ENCODE data around the gene SYT3. TPM values are rescaled to one million over a fixed set of nuclear protein-coding genes. Genes with fewer than 3 reads are reported as not detected.

SYT3 gene
- total RNA-seq, 1 donor from 2014 or later = not detected

DNA sequence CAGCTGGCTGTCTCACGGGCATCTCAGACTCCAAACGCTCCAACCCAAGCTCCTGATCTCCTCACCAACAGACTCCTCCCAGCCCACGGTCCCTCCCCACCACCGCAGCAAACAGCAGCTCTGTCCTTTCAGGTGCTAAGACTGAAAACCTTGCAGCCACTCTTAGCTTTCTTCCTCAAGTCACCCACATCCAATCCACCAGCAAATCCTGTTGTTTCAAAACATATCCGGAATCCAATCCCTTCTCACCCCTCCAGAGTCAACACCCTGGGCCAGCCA is 30.4 kb upstream of the SYT3 start:
- H3K4me3 ChIP-seq (ENCODE audit: low read length in 3 of 3) = no peak overlapping the region
- no peaks in the 10 kb centered on the region for H3K4me1 ChIP-seq (ENCODE audit: control insufficient read depth in 3 of 3, insufficient read depth in 3 of 3, low read length in 3 of 3)
- no peak overlapping the region for H3K27ac ChIP-seq (ENCODE audit: low read depth, low read length)
- H3K9ac ChIP-seq (ENCODE audit: low read depth in 1 of 3, low read length in 3 of 3) = no peak overlapping the region
- peaks cover 29 to 62% (median 53%) of the 10 kb centered on the region in 3 donors for H3K27me3 ChIP-seq (ENCODE audit: control insufficient read depth in 3 of 3, insufficient read depth in 3 of 3, low read length in 3 of 3)
- no peaks in the 10 kb centered on the region for H3K9me3 ChIP-seq (ENCODE audit: control insufficient read depth in 3 of 3, low read length in 3 of 3)
- no peaks in the 10 kb centered on the region for H3K36me3 ChIP-seq (ENCODE audit: control insufficient read depth in 3 of 3, insufficient read depth in 3 of 3, low read length in 3 of 3)

DNA sequence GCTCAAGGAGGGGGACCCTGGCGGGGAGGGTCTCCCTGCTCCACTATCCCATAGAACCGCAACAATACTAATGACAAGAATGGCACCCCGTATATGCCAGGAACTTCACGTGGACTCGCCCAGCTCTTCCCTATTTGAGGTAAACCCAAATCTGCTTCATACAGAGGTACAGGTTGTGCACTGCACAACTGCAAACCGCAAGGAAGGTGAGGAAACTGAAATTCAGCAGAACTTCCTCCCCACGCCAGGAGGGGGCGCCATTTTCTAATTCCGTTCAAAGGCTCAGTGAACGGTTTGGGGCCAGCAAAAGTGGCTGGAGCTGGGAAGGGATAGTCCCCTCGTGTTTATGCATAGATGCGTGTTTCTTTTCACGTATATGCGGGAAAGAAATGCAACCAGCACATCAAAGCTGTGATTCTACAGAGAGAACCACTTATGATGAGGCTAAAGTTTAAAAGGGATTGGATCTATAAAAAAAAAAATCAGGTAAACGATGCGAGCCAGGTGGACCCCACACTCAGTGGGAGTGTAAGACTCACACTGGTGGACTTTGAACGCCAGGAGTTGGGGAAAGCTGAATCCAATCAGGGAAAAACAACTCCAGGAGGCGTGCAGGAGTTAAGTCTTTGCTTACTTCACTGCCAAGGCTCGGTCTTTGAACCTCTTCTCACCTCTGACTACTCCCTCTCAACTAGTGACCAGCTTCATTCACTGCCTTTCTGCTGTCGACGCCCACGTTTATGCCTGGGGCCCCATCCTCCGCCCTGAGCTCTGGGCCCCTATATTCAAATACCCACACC is 29.8 kb upstream of the SYT3 start:
- H3K4me3 ChIP-seq (ENCODE audit: low read length in 3 of 3) = no peak overlapping the region
- H3K9ac ChIP-seq (ENCODE audit: low read depth in 1 of 3, low read length in 3 of 3) = no peak overlapping the region
- no peak overlapping the region for H3K27ac ChIP-seq (ENCODE audit: low read depth, low read length)
- no peaks in the 10 kb centered on the region for H3K9me3 ChIP-seq (ENCODE audit: control insufficient read depth in 3 of 3, low read length in 3 of 3)
- no peaks in the 10 kb centered on the region for H3K36me3 ChIP-seq (ENCODE audit: control insufficient read depth in 3 of 3, insufficient read depth in 3 of 3, low read length in 3 of 3)
- no peaks in the 10 kb centered on the region for H3K4me1 ChIP-seq (ENCODE audit: control insufficient read depth in 3 of 3, insufficient read depth in 3 of 3, low read length in 3 of 3)
- peaks cover 29 to 62% (median 53%) of the 10 kb centered on the region in 3 donors for H3K27me3 ChIP-seq (ENCODE audit: control insufficient read depth in 3 of 3, insufficient read depth in 3 of 3, low read length in 3 of 3)

DNA sequence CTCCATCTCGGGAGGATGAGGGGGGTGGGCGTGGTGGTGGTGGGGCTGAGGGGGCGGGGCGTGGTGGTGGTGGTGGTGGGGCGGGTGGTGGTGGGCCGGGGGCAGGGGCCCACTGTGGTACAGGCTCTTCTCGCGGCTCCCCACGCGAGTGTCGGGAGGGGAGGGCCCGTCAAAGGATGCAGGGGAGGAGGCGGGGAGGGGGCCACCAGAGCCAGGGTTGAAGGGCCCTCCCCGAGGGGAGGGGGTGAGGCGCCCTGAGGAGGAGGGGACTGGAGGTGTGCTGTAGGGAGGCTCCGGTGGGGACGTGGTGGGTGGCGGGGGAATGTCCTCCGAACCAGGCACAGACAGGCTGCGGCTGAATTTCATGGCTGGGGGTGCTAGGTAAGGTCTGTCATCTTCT is 29.2 kb upstream of the SYT3 start:
- H3K27ac ChIP-seq (ENCODE audit: low read depth, low read length) = no peak overlapping the region
- no peak overlapping the region for H3K4me3 ChIP-seq (ENCODE audit: low read length in 3 of 3)
- no peaks in the 10 kb centered on the region for H3K36me3 ChIP-seq (ENCODE audit: control insufficient read depth in 3 of 3, insufficient read depth in 3 of 3, low read length in 3 of 3)
- H3K9me3 ChIP-seq (ENCODE audit: control insufficient read depth in 3 of 3, low read length in 3 of 3) = no peaks in the 10 kb centered on the region
- no peak overlapping the region for H3K9ac ChIP-seq (ENCODE audit: low read depth in 1 of 3, low read length in 3 of 3)
- H3K4me1 ChIP-seq (ENCODE audit: control insufficient read depth in 3 of 3, insufficient read depth in 3 of 3, low read length in 3 of 3) = no peaks in the 10 kb centered on the region
- peaks cover 26 to 65% (median 52%) of the 10 kb centered on the region in 3 donors for H3K27me3 ChIP-seq (ENCODE audit: control insufficient read depth in 3 of 3, insufficient read depth in 3 of 3, low read length in 3 of 3)

DNA sequence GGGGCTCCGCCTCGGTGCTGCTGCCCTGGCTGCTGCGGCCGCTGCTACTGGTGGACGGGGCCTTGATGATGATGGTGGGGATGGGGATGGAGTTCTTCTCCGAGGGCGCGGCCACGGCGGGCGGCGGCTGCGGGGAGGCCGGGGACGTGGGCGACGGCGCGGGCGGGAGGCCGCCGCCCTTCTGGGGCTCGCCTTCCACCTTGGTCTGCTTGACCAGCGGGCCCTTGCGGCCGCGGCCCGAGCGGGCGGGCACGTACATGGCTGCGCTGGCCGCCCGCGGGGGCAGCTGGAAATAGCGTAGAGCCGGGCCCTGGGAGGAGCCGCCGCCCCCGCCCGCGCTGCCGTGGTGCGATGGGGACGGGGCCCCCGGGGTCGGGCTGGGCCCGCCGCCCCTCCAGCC is 28.7 kb upstream of the SYT3 start:
- Histone ChIP-seq H3K36me3 (ENCODE audit: control insufficient read depth in 3 of 3, insufficient read depth in 3 of 3, low read length in 3 of 3) (no peaks in the 10 kb centered on the region), H3K27me3 (ENCODE audit: control insufficient read depth in 3 of 3, insufficient read depth in 3 of 3, low read length in 3 of 3) (peaks cover 26 to 64% (median 50%) of the 10 kb centered on the region in 3 donors), H3K9me3 (ENCODE audit: control insufficient read depth in 3 of 3, low read length in 3 of 3) (no peaks in the 10 kb centered on the region), H3K27ac (ENCODE audit: low read depth, low read length) (no peak overlapping the region), H3K4me1 (ENCODE audit: control insufficient read depth in 3 of 3, insufficient read depth in 3 of 3, low read length in 3 of 3) (no peaks in the 10 kb centered on the region), H3K4me3 (ENCODE audit: low read length in 3 of 3) (no peak overlapping the region), H3K9ac (ENCODE audit: low read depth in 1 of 3, low read length in 3 of 3) (no peak overlapping the region)

DNA sequence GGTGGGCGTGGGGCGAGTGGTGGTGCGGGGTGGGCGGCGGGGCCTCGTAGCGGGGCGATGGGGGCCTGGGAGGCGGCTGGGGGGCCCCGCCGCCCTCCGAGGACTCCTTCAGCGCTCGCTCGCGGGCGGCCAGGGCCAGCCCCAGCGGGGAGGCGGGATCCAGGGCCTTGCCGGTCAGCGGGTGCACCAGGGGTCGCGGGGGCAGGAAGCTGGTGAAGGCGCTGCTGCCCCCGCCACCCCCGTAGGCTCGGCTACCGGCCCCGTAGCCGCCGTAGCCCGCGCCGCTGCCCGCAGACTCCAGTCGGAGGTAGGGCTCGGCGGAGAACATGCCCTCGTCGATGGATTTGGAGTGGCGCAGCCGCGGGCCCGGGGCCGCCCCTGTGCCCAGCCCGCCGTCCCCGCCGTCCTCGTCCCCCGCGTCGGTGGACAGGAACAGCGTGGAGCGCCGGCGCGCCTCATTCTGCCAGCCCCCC is 28.1 kb upstream of the SYT3 start:
- H3K36me3 ChIP-seq (ENCODE audit: control insufficient read depth in 3 of 3, insufficient read depth in 3 of 3, low read length in 3 of 3) = no peaks in the 10 kb centered on the region
- H3K4me3 ChIP-seq (ENCODE audit: low read length in 3 of 3) = no peak overlapping the region
- no peak overlapping the region for H3K9ac ChIP-seq (ENCODE audit: low read depth in 1 of 3, low read length in 3 of 3)
- no peak overlapping the region for H3K27ac ChIP-seq (ENCODE audit: low read depth, low read length)
- peaks cover 30 to 58% (median 52%) of the 10 kb centered on the region in 3 donors for H3K27me3 ChIP-seq (ENCODE audit: control insufficient read depth in 3 of 3, insufficient read depth in 3 of 3, low read length in 3 of 3)
- H3K9me3 ChIP-seq (ENCODE audit: control insufficient read depth in 3 of 3, low read length in 3 of 3) = no peaks in the 10 kb centered on the region
- H3K4me1 ChIP-seq (ENCODE audit: control insufficient read depth in 3 of 3, insufficient read depth in 3 of 3, low read length in 3 of 3) = no peaks in the 10 kb centered on the region

DNA sequence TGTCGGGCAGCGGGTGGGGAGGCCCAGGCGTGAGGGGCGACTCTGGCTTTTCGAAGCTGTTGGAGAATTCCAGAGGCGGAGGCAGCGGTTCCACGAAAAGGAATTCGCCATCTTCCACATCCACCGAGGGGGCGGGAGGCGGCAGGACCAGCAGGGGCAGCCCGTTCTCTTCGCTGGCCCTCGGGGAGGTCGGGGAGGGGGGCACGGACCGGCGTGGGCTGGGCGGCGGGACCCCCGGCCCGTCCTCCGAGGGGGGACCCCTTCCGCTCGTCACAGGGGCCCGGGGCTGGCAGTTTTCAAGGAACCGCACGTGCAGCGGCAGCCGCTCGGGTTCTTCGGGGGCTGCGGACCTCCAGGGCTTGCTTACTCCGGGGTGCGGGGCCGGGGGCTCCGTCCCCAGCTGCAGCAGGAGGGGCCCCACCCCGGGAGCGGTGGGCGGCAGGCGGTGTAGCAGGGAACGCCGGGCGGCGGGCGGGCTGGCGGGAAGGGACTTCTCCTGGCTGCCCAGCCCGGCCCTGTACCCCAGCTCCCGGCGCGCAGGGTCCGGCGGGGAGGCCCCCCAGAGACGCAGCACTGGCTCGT is 27.6 kb upstream of the SYT3 start:
- H3K36me3 ChIP-seq (ENCODE audit: control insufficient read depth in 3 of 3, insufficient read depth in 3 of 3, low read length in 3 of 3) = no peaks in the 10 kb centered on the region
- no peaks in the 10 kb centered on the region for H3K9me3 ChIP-seq (ENCODE audit: control insufficient read depth in 3 of 3, low read length in 3 of 3)
- no peak overlapping the region for H3K27ac ChIP-seq (ENCODE audit: low read depth, low read length)
- H3K9ac ChIP-seq (ENCODE audit: low read depth in 1 of 3, low read length in 3 of 3) = no peak overlapping the region
- H3K27me3 ChIP-seq (ENCODE audit: control insufficient read depth in 3 of 3, insufficient read depth in 3 of 3, low read length in 3 of 3) = peaks cover 31 to 56% (median 54%) of the 10 kb centered on the region in 3 donors
- no peak overlapping the region for H3K4me3 ChIP-seq (ENCODE audit: low read length in 3 of 3)
- H3K4me1 ChIP-seq (ENCODE audit: control insufficient read depth in 3 of 3, insufficient read depth in 3 of 3, low read length in 3 of 3) = no peaks in the 10 kb centered on the region

DNA sequence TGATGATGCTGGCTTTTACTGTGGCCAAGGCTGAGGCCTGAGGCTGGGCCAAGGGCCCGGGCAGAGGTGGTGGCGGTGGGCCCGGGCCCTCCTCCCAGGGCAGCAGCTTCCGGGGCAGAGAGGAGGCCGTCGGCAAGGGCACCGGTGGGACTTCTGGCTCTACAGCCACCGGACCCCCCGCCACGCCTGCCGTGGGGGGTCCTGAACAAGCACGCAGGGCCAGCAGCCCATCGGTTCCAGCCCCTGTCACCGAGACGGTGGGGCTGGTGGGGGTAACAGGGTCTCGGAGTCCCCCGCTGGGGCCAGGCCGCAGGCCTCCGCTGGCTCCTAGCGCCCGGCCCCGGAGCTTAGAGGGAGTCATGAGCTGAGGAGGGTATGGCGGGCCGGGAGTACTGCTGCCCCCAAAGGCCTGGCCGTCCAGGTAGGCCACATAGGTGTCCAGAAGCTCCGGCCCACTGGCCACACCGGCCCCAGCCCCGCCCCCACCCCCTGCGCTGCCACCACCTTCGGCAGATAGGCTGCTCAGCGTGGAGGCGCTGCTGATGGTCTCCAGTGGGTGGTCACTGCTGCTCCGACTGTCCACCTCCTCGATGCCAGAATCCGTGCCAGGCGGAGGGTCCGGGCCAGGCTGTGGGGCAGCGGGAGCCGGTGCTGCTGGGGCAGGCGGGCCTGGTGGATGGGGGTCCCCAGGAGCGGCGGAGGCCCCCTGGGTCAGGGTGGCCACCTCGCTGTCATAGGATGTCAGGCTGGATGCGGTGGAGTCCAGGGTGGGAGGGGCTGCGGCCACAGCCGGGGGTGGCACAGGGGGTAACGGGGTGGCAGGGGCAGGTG is 26.9 kb upstream of the SYT3 start:
- Histone ChIP-seq H3K4me3 (ENCODE audit: low read length in 3 of 3) (no peak overlapping the region), H3K4me1 (ENCODE audit: control insufficient read depth in 3 of 3, insufficient read depth in 3 of 3, low read length in 3 of 3) (no peaks in the 10 kb centered on the region), H3K9ac (ENCODE audit: low read depth in 1 of 3, low read length in 3 of 3) (no peak overlapping the region), H3K9me3 (ENCODE audit: control insufficient read depth in 3 of 3, low read length in 3 of 3) (no peaks in the 10 kb centered on the region), H3K27me3 (ENCODE audit: control insufficient read depth in 3 of 3, insufficient read depth in 3 of 3, low read length in 3 of 3) (peaks cover 29 to 54% (median 53%) of the 10 kb centered on the region in 3 donors), H3K36me3 (ENCODE audit: control insufficient read depth in 3 of 3, insufficient read depth in 3 of 3, low read length in 3 of 3) (no peaks in the 10 kb centered on the region), H3K27ac (ENCODE audit: low read depth, low read length) (no peak overlapping the region)

DNA sequence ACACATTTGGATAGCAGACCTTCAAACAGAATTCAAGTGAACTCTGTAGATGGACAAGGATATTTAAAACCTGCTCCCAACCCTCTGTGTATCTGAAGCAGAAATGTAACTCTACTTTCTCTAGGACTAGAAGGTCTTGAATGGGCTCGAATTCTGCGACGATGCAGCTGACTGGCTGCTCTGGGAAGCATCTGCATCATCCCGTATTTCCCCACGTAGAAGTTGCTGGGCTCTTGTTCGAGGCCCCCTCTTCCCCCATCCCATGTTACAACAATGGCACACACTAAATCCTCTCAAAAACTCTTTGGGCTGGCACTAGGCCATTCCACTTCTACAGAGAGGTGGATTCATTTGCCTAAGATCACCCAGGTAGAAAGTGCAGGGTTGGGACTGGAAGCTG is 24.5 kb upstream of the SYT3 start:
- peaks cover 0 to 2% (median 0%) of the 10 kb centered on the region in 3 donors for H3K9me3 ChIP-seq (ENCODE audit: control insufficient read depth in 3 of 3, low read length in 3 of 3)
- no peaks in the 10 kb centered on the region for H3K4me1 ChIP-seq (ENCODE audit: control insufficient read depth in 3 of 3, insufficient read depth in 3 of 3, low read length in 3 of 3)
- peaks cover 28 to 52% (median 49%) of the 10 kb centered on the region in 3 donors for H3K27me3 ChIP-seq (ENCODE audit: control insufficient read depth in 3 of 3, insufficient read depth in 3 of 3, low read length in 3 of 3)
- H3K27ac ChIP-seq (ENCODE audit: low read depth, low read length) = no peak overlapping the region
- H3K4me3 ChIP-seq (ENCODE audit: low read length in 3 of 3) = no peak overlapping the region
- no peaks in the 10 kb centered on the region for H3K36me3 ChIP-seq (ENCODE audit: control insufficient read depth in 3 of 3, insufficient read depth in 3 of 3, low read length in 3 of 3)
- H3K9ac ChIP-seq (ENCODE audit: low read depth in 1 of 3, low read length in 3 of 3) = no peak overlapping the region

DNA sequence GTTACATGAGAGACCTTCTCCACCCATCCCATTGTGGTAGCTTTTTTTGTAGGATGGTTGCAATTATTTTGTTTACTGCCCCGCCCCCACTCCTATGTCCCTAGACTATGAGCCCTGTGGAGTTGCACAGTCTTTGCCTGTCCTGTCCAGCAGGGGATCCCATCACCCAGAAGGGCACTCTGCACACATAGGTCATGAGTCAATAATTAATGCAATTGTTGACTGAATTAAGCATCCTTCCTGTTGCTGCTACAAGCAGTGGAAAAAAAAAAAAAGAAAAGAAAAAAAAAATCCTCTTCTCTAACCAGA is 23.8 kb upstream of the SYT3 start:
- peaks cover 0 to 2% (median 0%) of the 10 kb centered on the region in 3 donors for H3K9me3 ChIP-seq (ENCODE audit: control insufficient read depth in 3 of 3, low read length in 3 of 3)
- H3K9ac ChIP-seq (ENCODE audit: low read depth in 1 of 3, low read length in 3 of 3) = no peak overlapping the region
- H3K4me3 ChIP-seq (ENCODE audit: low read length in 3 of 3) = no peak overlapping the region
- H3K27me3 ChIP-seq (ENCODE audit: control insufficient read depth in 3 of 3, insufficient read depth in 3 of 3, low read length in 3 of 3) = peaks cover 33 to 56% (median 51%) of the 10 kb centered on the region in 3 donors
- H3K4me1 ChIP-seq (ENCODE audit: control insufficient read depth in 3 of 3, insufficient read depth in 3 of 3, low read length in 3 of 3) = peaks cover 2 to 5% (median 4%) of the 10 kb centered on the region in 3 donors
- no peaks in the 10 kb centered on the region for H3K36me3 ChIP-seq (ENCODE audit: control insufficient read depth in 3 of 3, insufficient read depth in 3 of 3, low read length in 3 of 3)
- no peak overlapping the region for H3K27ac ChIP-seq (ENCODE audit: low read depth, low read length)
